Fibroblast of mammary gland (primary cell): ENCODE results near the gene IL31.

Experiments used
- DNase-seq: peaks from one replicate; pipeline ENCODE4 v3.0.0-alpha.2; 2010; ENCODE audit warnings: low read depth
- H3K4me3 ChIP-seq: 2 replicates; pipeline ENCODE4 v1.5.1; 2011; ENCODE audit warnings: low read depth, mild to moderate bottlenecking, low read length, moderate library complexity; ENCODE audit not compliant: control insufficient read depth
- TF ChIP-seq, protein P1 (sequence below): conservative IDR thresholded peaks from 2 replicates; pipeline ENCODE4 v1.5.1; 2011; ENCODE audit warnings: low read depth, low read length, inconsistent platforms; ENCODE audit not compliant: control insufficient read depth, insufficient read depth

IL31 gene

DNA sequence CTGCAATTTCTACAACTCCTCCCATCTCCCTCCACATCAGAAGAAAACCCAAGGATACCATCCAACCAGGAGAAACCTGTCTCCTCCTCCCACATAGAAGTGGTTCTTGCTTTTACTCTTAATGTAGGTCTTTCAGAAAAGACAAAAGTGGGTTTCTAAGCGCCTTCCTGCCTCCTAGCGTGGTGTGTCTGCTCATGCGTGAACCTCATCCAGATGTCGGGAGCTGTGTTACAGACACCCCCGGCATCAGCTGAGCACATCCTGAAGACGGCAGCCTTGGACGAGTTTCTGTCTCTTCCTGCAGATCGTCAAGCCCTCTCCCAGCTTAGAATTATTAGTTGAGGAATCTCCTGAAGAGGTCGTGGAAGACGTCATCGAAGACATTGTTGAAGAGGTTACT is 18.4 kb upstream of the IL31 start:
- TF ChIP-seq, protein P1, sequence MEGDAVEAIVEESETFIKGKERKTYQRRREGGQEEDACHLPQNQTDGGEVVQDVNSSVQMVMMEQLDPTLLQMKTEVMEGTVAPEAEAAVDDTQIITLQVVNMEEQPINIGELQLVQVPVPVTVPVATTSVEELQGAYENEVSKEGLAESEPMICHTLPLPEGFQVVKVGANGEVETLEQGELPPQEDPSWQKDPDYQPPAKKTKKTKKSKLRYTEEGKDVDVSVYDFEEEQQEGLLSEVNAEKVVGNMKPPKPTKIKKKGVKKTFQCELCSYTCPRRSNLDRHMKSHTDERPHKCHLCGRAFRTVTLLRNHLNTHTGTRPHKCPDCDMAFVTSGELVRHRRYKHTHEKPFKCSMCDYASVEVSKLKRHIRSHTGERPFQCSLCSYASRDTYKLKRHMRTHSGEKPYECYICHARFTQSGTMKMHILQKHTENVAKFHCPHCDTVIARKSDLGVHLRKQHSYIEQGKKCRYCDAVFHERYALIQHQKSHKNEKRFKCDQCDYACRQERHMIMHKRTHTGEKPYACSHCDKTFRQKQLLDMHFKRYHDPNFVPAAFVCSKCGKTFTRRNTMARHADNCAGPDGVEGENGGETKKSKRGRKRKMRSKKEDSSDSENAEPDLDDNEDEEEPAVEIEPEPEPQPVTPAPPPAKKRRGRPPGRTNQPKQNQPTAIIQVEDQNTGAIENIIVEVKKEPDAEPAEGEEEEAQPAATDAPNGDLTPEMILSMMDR, result no peak
- DNase-seq, result no peak
- H3K4me3 ChIP-seq, result no peak overlapping the region

DNA sequence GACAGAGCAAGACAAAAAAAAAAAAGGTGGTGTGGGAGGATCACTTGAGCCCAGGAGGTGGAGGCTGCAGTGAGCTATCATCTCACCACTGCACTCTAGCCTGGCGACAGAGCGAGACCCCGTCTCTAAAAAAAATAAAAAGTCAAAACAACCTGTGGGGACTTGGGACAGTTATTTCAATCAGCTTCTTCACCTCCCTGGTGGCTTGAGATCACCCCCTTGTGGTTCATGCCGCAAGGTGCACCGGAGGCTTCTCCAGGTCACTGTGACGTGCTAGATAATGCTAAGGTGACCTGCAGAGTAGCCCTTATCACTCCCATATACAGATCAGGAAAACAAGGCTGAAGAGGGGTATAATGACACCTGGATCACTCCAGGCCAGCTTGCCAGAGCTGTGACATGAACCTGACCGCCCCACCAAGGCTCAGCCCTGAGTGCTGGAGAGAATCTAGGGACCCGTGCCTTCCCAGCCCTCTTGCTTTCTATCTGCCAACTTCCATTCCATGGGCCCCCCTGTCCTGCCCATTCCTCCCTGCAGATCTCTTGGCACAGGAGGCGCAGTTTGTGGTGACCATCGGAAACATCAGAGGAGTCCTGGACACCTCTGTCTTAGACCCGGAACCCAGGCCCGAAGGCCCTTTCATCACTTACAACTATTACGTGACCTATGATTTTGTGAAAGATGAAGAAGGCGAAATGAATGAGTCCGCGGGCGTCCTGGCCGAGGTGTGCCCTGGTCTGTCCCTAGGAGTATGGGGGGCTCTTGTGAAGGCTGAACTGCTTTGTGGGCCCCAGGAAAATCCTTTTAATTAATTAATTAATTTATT is 17.0 kb upstream of the IL31 start:
- H3K4me3 ChIP-seq, result no peak overlapping the region
- TF ChIP-seq, protein P1, result peak; percentile 87
- peak; percentile 64 for DNase-seq

DNA sequence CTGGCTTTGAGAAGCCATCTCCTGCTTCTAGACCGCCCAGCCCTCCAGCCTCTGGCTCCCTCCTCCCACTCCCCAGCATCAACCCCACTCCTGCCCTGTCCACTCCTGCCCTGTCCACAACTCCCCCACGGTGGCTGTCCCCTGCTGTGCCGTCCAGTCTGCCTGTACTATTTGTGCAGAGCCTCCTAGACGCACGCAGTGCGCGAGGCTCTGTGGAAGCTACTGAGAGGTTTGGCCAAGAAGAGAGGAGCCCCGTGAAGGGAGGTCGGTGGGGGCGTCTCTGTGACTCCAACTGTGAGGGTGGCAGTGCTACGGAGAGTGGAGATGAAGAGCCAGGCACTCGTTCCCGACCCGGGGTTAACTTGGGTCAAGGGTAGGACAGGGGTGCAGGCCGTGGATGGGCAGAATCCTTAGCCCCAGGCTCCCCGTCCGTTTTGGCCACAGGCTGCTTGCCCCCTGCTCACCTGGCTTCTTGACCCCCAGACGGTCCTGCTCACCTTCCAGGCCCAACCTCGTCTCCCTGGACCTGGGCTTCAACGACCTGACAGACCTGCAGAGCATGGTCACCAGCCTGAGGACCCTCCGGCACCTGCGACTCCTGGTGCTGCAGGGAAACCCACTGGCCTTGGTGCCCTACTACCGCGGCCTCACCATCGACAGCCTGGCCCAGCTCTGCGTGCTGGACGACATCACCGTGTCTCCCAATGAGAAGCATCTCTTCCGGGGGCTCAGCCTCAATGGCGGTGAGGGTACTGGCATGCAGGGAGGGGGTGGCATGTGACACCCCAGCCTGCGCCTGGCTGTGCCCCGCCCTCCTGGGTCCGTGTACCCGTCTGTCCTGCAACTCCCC is 15.8 kb upstream of the IL31 start:
- TF ChIP-seq, protein P1, result no peak
- H3K4me3 ChIP-seq, result no peak overlapping the region
- DNase-seq, result no peak

DNA sequence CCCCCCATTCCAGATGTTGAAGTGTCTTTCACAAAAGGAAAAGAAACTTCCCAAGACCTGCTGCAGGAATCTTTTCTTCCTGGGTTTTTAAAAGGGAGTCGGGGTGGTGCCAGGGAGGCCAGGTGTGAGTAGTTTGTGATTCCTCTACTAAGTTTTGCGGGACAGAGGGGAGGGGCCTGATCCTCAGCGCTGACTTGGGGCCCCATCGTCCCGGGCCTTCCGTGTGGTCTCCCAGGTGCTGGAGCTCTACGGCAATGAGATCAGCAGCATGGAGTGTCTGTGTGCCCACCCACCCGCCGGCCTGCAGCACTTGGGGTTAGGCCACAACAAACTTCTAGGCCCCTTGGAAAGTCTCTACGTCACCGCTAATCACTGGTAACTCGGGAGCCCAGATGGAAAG is 13.4 kb upstream of the IL31 start:
- no peak overlapping the region for H3K4me3 ChIP-seq
- no peak for DNase-seq
- TF ChIP-seq, protein P1, result no peak

DNA sequence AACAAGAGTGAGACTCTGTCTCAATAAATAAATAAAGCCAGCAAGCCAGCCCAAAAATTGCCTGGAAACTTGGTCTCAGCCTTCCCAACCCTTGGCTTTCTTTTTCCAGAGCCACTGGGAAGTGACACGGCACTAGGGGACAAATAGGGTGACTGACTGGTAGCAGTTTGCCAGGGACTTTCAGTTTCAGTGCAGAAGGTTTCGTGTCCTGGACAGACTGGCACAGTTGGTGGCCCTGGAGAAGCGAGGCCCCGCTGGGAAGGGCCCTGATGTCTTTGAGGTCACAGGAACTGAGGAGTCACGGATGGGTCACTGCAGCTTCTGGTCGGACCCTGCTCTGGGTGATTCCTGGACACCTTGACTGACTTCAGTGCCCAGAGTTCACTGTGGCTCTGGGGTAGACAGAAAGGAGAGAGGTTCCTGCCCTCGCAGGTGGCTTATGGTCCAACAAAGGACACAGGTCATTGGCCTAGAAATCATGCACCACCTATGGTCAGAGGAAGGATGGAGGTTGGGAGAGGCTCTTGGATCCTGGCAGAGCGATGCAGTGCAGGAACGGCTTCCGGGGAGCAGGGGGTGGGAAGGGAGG is 11.6 kb upstream of the IL31 start:
- no peak overlapping the region for H3K4me3 ChIP-seq
- no peak for DNase-seq

DNA sequence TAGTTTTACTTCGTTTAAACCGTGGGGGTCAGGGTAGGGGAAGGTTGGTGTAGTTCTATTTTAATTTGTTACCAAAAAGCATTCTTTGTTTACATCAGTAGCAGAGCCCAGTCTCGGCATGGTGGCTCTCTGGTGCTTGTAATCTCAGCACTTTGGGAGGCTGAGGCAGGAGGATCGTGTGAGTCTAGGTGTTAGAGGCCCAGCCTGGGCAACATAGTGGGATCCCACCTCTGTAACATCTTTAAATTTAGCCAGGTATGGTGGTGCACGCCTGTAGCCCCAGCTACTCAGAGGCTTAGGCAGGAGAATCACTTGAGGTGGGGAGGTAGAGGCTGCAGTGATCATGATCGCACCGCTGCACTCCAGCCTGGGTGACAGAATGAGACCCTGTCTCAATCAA is 11.1 kb upstream of the IL31 start:
- DNase-seq, result no peak
- no peak overlapping the region for H3K4me3 ChIP-seq
- TF ChIP-seq, protein P1, result no peak

More for the DNA sequence above, 11.6 kb upstream of the IL31 start:
- TF ChIP-seq, protein P1, result no peak
